NT2/D1 (cell line): ENCODE data around the gene CNPPD1.
A peak's percentile ranks its signal among the peaks of the same experiment; 100 is the strongest.

Source experiments
- DNase-seq: peaks from one replicate; pipeline ENCODE4 v3.0.0-alpha.2; 2011; ENCODE audit warnings: low read depth, low spot score
- H3K27me3 ChIP-seq: 2 replicates; pipeline ENCODE4 v1.6.0; 2011; ENCODE audit warnings: mild to moderate bottlenecking; ENCODE audit not compliant: insufficient read length, insufficient read depth
- H3K36me3 ChIP-seq: 2 replicates; pipeline ENCODE4 v1.6.1; 2011; ENCODE audit warnings: mild to moderate bottlenecking, low read length, mixed read lengths; ENCODE audit not compliant: insufficient read depth, insufficient read length
- H3K4me1 ChIP-seq: 2 replicates; pipeline ENCODE4 v1.5.1; 2011; ENCODE audit not compliant: insufficient read depth, insufficient read length
- H3K4me3 ChIP-seq: 2 replicates; pipeline ENCODE4 v1.5.1; 2011; ENCODE audit warnings: low read depth; ENCODE audit not compliant: insufficient read length
- H3K9ac ChIP-seq: 2 replicates; pipeline ENCODE4 v1.6.0; 2011; ENCODE audit warnings: low read depth; ENCODE audit not compliant: insufficient read length
- H3K9me3 ChIP-seq: 2 replicates; pipeline ENCODE4 v1.5.1; 2011; ENCODE audit warnings: mild to moderate bottlenecking, low read length; ENCODE audit not compliant: insufficient read depth
- SUZ12 ChIP-seq: IDR thresholded peaks from 2 replicates; pipeline ENCODE4 v1.6.1; 2011; ENCODE audit not compliant: insufficient read length, insufficient read depth; ENCODE audit errors: extremely low read depth
- YY1 ChIP-seq: IDR thresholded peaks from 2 replicates; pipeline ENCODE4 v1.6.1; 2011; ENCODE audit not compliant: insufficient read length, insufficient read depth
- ZNF274 ChIP-seq: IDR thresholded peaks from 2 replicates; pipeline ENCODE4 v1.6.1; 2011; ENCODE audit warnings: mild to moderate bottlenecking, low read depth, low read length

CNPPD1 gene

DNA sequence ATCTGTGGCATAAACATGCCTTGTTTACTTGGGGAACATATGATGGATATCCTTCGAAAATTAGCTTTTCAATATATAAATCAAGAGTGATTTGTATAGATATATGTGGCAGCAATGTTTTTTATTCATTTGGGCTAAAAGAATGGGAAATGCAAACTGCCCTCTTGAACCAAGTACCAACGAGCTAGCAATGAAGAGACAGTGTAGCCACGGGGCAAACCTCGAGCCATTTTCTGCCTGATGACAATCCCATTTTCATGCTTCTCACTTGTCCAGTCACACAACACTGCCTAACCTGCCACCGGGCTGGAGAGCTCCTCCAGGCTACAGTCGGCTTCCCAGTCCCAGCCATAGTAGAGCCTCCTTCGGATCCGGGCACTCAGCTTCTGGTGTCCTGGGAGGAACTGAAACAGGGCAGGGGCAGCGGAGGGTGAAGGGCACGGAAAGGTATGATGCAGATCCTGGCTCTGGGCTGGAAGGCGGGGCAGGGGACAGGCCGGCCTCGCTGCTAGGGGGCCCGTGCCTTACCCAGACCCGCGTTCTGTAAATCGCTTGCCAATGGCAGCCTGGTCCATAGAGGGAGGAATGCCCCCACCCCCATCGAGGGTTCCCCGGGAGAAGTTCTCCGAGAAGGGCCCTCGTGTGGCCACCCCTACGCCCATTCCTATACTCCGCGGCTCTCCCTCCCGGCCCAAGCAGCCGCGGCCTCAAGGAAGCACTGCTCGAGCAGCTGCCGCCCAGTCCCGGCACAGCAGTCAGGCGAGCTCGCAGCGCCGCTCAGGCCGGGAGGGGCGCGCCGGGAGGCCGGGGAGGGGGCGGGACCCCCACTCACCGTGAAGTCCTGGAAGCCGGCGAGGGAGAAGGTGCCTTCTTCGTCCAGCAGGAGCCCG lies 552 bp downstream of the CNPPD1 start:
- H3K9me3 ChIP-seq, result no peaks in the 10 kb centered on the region
- no peaks in the 10 kb centered on the region for H3K4me1 ChIP-seq
- no peak for DNase-seq
- peak overlapping the region; percentile 86 for H3K4me3 ChIP-seq
- TF ChIP-seq SUZ12, result no peak
- no peak for TF ChIP-seq ZNF274
- no peak for TF ChIP-seq YY1
- H3K9ac ChIP-seq, result peak overlapping the region; percentile 92
- H3K27me3 ChIP-seq, result no peaks in the 10 kb centered on the region
- peaks cover 56% of the 10 kb centered on the region for H3K36me3 ChIP-seq

DNA sequence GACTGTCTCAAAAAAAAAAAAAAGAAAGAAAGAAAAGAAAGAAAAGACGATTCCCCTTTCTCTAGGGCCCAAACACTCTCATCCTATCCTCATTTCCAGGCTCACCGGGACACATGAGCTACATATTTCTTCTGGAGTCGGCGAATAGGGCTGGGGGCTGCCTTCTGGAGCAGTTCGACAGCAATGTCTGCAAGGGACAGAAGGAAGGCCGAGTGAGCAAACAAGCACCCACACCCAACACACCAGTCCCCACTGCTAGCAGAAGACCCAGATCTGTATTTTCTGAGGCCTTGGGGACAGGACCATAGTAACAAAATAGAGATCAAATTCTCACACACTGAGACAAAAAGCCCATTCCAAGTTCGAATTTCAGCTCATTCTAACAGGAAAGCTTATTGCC lies 1.2 kb downstream of the CNPPD1 start:
- Histone ChIP-seq H3K4me1 (no peaks in the 10 kb centered on the region), H3K4me3 (no peak overlapping the region), H3K9ac (peak overlapping the region; percentile 92)

DNA sequence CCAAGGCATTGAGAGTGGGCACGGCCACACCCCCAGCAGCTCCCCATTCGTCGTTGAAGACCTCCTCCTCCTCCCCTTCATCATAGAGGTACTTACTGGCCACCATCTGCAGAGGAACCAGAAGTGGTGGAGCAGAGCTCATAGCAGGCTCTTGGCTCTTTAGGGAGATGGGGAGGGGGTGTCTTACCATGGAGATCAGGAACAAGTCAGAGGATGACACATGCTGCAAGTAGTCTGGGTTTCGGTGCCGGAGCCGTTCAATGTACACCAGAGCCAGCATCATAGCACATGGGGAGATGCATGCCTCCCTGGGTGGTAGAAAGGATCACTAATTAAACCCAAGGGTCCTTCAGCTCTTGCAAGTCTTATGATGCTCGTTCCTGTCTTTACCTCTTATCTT lies 1.9 kb downstream of the CNPPD1 start:
- no peak overlapping the region for H3K9ac ChIP-seq
- H3K27me3 ChIP-seq, result no peaks in the 10 kb centered on the region
- H3K36me3 ChIP-seq, result peaks cover 43% of the 10 kb centered on the region
- no peaks in the 10 kb centered on the region for H3K4me1 ChIP-seq
- H3K9me3 ChIP-seq, result no peaks in the 10 kb centered on the region
- no peak for TF ChIP-seq YY1
- no peak for TF ChIP-seq SUZ12
- TF ChIP-seq ZNF274, result no peak
- no peak overlapping the region for H3K4me3 ChIP-seq
- DNase-seq, result no peak

More for the DNA sequence above, 1.2 kb downstream of the CNPPD1 start:
- Histone ChIP-seq H3K9me3 (no peaks in the 10 kb centered on the region), H3K27me3 (no peaks in the 10 kb centered on the region), H3K36me3 (peaks cover 50% of the 10 kb centered on the region)
- no peak for DNase-seq
- TF ChIP-seq ZNF274 (no peak), SUZ12 (no peak), YY1 (no peak)

GRCh38 chr2:219174146-219174545 lies 2.6 kb downstream of the CNPPD1 start:
- H3K9me3 ChIP-seq, result no peaks in the 10 kb centered on the region
- H3K9ac ChIP-seq, result no peak overlapping the region
- TF ChIP-seq YY1 (no peak), ZNF274 (no peak), SUZ12 (no peak)
- H3K36me3 ChIP-seq, result peaks cover 37% of the 10 kb centered on the region
- no peak overlapping the region for H3K4me3 ChIP-seq
- H3K4me1 ChIP-seq, result no peaks in the 10 kb centered on the region
- no peak for DNase-seq
- H3K27me3 ChIP-seq, result no peaks in the 10 kb centered on the region

- Histone ChIP-seq H3K4me3 (no peak overlapping the region), H3K36me3 (peaks cover 37% of the 10 kb centered on the region), H3K27me3 (no peaks in the 10 kb centered on the region), H3K9ac (no peak overlapping the region), H3K4me1 (no peaks in the 10 kb centered on the region), H3K9me3 (no peaks in the 10 kb centered on the region)
- no peak for DNase-seq
- no peak for TF ChIP-seq SUZ12
- TF ChIP-seq ZNF274, result no peak
- no peak for TF ChIP-seq YY1
These were observed 3.5 kb downstream of the CNPPD1 start for GRCh38 chr2:219173176-219173575.

DNA sequence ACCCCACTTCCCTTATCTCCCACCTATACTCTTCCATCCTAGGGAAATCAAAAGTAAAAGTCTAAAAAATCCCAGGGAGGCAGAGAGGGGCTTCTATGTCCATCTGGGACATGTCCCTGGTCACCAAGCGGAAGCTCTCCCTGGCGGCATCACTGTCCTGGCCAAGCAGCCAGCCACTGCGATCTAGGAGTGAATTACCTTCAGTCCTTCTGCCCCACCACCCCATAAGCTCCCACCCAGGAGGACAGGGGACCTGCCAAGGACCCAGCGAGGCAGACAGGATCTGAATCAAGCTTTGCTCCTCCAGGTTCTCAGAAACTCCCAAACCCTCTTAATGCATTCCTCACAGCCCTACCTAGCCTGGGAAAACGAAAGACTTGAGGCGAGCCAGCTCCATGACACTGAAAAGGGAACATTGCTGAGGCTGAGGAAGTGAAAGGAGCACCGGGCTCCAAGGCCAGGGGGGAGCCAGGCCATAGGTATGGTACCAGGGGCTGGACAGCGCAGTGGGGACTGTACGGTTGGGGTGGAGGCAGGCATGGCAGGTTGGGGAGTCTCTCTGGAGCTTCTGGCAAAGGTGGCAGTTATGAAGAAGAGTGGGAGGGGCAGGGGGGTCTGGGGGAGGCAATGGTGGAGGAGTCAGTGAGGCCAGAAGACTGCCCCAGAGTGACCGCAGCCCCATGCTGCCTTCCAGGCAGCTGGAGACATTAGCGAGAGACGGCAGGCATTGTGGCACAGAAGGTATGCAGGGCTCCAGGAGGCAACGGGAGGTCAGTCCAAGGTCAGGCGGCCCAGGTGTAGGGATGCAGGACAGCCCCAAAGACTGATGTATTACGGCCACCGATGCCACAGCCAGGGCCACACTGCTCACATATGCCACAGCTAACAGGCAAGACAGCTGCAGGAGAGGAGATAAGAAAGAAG lies 4.2 kb downstream of the CNPPD1 start:
- Histone ChIP-seq H3K9me3 (no peaks in the 10 kb centered on the region), H3K36me3 (peaks cover 37% of the 10 kb centered on the region), H3K4me3 (no peak overlapping the region), H3K4me1 (no peaks in the 10 kb centered on the region), H3K27me3 (no peaks in the 10 kb centered on the region), H3K9ac (no peak overlapping the region)
- no peak for DNase-seq
- TF ChIP-seq ZNF274 (no peak), SUZ12 (no peak), YY1 (no peak)

DNA sequence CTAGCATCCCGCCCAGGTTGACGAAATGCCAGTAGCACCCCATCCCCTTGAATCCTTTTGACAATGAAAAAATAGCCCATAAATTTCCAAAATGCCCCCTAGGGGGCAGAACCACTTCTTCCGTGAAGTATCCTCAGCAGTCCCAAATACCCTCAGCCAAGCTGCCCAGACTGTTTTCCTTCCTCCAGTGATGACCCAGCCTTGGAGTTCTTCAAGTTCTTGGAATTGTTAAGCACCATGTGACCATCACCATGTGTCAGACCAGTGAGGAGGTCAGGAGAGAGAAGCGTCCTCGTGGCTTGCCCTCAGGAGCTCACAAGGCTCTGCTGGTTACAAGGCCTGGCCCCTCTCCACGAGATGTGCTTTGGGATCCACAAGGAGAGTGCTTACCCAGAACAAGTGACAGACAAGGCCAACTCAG lies 5.5 kb downstream of the CNPPD1 start:
- Histone ChIP-seq H3K36me3 (peaks cover 37% of the 10 kb centered on the region), H3K9me3 (no peaks in the 10 kb centered on the region), H3K9ac (no peak overlapping the region), H3K4me1 (no peaks in the 10 kb centered on the region), H3K4me3 (no peak overlapping the region), H3K27me3 (no peaks in the 10 kb centered on the region)
- TF ChIP-seq ZNF274, result no peak
- TF ChIP-seq YY1, result no peak
- no peak for TF ChIP-seq SUZ12
- no peak for DNase-seq
